ENCODE results near the gene APBB2.

The APBB2 gene

DNA sequence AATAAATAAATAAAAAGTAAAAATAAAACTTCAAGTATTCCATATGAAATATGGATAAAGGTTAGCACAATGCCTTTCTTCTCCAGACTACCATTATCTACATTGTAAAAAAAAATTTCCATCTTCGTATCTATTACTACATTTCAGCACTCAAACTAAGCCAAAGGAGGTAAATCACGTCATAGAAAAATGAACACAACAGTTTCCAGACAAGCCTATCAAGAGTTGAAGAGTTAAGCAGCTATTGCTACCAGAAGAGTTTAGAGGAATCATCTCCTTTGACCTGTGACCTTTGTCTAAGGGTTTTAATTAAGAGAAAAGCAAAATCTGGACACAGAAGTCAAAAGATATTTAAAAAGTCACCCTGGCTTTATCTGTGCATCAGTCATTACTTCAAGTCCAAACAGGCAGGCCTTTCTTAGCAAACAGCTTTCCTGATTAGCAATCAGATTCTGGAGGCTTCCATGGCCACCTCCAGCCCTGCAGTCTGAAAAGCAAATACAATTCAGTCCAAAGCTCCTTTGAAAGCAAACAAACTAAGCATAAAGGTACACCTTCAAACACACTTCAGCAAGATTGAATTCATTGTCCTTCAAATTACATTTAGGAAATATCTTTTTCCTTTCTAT lies 82.2 kb downstream of the APBB2 start:
- peak in 1 of 2 experiments; percentile 57 for DNase-seq

DNA sequence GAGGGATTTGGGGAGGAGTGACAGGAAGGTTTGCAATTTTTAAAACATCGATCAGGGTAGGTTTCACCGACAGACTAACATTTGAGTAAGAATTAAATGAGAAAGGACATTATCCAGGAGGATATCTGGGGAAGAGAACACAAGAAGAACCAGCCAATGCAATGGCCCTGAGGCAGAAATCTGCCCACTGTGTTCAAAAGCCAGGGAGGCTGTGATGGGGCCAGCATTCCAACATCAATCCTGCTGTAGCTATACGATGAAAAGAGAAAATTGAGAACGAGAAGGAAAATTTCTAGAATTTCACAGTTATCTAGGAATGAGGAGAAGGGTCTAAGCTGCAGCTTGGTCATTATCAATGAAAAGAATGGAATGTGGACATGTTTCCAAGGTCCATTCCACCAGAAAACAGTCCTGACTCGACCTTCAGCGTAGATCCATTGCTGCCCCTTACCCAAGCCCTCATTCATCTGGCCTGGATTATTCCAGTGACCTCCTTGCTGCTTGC lies 84.4 kb downstream of the APBB2 start:
- DNase-seq = no peak

DNA sequence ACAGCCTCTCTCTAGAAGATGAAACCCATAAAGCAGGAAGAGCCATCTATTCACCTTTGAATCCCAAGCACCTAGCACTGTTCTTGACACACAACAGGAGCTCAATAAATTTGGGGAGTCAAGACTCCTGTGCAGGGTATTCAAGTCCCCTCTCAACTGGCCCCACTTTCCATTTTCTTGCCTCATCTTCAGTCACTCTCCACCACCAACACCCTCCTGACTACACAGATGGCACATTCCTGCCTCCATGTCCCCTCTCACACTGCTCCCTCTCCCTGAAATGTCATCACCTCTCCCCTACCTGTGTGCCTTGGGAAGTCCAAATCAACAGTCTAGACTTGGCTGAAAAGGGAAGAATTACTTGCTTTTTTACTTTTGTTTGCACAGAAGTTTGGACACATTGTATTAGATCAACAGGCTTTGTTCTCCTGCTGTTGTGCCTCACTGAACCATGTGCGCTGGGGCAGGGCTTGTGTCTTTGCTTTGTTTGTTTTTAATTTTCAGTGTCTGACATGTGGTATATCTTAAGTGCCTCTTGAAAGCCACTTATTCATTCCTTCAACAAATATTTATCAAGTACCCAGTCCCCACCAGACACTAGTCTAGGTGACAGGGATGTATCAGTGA lies 85.1 kb downstream of the APBB2 start:
- DNase-seq = no peak

DNA sequence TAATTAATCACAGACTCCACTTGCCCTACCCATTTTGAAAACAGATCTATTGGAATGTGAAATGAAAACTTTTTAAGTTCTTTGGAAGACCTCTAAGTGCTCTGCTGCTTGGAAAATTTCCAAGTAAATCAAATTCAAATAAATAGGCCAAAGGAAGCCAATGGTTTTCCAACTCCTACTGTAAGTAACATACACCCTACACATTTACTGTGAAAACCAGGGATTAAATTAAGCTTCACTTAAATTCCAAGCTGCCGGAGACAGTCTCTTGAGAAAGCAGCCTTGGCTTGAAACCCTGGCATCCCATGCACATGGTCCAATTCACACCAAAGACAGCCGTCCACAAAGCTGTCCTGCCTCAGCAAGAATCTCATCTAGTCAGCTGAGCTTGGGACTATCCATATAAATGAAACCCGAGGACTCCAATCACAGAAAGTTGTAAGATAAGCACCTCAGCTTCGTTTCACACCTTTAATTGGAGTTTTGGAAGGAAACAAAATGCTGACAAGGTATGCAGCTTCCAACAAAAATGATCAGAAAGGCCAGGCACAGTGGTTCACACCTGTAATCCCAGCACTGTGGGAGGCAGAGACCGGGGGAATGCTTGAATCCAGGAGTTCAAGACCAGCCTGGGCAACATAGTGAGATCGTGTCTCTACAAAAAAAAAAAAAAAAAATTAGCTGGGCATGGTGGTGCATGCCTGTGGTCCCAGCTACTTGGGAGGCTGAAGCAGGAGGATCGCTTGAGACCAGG lies 88.6 kb downstream of the APBB2 start:
- DNase-seq = no peak

DNA sequence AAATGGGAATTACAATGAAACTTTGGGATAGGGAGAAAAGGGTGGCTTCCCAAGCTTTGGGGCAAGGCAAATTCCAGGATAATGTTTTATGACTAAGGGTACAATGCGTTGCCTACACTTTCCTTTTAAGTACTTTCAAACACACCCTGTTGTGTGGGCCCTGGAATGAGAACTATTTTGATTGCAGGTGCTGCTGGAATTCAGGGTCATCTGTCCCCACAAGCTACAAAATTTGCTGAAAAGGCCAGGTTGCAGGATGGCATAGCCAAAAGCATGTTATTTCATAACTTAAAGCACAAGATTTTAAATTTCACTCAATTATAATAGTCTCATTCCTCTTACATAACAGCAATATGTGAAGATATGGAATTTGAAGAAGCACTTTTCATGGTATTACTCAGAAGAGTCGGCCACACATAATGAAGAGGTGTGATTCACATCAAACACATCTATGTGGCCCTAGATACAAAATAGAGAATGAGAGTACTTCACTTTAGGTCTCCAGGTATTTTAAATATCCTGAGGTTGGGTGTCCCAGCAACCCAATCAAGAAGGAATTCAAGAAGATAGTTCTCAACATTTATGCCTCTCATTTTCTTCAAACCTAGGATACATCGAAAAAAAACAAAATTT lies 89.3 kb downstream of the APBB2 start:
- no peak for DNase-seq

DNA sequence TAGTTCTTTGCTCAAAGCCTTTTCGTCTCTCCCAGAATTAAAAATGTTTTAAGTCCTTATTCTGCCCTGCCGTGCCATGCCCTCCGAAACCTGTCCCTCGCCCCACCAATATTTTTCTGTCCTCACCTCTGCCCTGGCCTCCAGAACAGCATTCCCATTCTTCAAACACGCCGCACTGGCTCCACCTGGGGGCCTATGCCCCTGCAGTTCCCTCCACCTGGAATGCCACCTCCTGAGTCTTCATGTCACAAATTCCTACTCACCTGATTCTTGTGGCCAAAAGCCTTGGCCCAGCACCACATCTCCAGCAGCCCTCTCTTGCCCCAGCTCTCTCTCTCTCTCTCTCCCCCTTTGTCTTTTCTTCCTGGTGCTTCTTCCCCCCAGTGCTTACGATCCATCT lies 91.6 kb downstream of the APBB2 start:
- DNase-seq = no peak

DNA sequence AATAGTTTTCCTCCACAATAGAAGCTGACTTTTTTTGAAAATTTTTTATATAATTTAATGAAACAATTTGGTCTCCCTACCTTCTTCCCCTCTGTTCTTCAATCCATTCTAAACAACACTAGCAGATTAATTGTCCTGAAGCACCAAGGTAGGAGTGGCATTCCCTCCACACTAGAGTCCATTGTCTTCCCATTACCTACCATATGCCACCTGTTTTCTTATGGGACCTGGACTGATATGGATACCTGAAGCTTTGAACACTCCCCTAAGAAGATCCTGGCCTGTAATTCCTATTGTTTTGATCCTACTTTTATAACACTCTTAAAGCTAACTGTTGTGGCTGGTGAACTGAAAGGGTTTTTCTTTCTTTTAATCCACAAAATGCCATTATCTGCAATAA lies 92.0 kb downstream of the APBB2 start:
- DNase-seq = no peak

DNA sequence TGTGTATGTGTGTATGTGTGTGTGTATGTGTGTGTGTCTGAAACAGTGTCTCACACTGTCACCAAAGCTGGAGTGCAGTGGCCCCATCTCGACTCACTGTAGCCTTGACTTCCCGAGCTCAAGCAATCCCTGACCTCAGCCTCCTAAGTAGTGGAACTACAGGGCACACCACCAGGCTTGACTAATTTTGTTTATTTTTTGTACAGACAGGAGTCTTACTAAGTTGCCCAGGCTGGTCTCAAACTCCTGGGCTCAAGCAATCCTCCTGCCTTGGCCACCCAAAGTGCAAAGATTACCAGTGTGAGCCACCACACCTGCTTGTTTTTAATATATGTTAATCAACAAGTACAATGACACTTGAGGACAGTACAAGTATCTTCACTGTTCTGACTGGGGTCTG lies 92.4 kb downstream of the APBB2 start:
- no peak for DNase-seq

DNA sequence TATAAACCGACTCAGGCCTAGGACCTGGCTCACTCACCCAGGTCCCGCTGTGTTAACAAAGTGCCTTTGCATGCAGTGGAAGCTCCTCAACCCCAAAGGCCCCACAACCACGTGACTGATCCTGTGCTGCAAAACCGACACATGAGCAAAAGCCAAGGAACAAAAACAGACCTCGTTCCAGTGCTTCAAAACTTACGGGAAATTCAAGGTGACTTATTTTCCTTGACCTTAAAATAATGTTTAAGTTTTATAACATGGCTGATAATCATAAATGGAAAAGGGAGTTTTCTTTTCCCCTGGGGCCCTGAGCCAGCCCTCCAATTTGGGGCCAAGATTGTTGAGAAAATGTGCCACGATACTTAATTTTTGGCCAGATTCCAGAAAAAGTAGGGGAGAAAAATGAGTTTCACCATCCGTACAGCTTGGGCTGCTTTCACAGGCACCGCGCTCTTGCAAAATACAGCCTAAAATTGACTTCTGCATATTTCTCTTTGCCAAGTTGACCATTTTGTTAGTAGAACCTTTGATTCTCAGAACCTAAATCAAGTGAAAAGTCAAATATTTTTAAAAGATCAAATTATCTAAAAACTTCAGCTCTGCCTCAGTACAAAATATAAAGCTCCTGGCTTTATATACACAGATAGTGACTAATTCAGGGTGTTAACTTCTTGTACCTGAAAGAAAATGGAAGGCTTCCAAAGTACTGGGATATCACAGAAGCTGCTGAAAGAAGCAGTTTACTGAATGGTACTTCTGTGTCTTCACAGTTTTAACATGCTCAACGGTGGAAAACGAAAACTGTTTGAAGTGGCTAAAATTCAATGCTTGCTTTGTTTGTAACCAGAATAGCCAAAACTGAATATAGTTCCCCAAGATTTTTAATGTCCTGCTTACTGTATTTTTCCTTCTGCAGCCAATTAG lies 93.8 kb downstream of the APBB2 start:
- DNase-seq = no peak

DNA sequence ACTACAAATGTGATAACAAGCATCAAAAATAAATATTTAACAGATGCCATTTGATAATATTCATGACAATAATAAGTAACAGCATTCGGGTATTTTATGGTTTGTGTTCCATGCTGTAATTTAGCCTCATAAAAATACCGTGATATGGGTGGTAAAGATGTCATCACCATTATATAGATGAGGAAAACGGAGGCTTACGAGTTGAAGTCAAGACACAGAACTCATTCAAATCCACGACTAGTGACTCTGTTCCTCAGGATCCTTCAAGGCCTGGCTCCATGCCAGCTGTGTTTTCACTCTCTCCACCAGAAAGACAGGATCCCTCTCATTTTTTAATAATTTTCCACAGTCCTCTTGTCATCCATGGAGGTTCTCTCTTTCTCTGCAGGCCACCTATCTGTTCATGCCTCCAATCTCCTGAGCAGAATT lies 94.5 kb downstream of the APBB2 start:
- DNase-seq = no peak

DNA sequence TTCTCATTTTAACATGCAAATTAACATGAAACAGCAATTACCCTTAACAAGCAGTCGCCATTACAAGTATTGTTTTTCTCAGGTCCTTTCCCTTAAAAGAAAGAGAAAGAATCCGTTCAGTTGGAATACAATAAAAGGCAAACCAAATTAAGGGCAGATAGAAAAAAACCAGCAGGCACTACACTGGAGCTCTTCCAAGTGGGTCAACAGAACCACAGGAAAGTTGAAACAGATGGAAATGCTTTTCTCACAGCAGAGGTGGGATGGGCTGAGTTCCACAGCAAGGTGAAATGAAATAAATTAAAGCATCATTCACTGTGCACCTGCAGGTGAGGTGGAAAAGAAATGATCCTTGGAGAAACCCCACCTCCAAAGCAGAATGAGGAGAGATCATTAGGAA lies 102.6 kb downstream of the APBB2 start:
- peak in 1 of 2 experiments; percentile 68 for DNase-seq

DNA sequence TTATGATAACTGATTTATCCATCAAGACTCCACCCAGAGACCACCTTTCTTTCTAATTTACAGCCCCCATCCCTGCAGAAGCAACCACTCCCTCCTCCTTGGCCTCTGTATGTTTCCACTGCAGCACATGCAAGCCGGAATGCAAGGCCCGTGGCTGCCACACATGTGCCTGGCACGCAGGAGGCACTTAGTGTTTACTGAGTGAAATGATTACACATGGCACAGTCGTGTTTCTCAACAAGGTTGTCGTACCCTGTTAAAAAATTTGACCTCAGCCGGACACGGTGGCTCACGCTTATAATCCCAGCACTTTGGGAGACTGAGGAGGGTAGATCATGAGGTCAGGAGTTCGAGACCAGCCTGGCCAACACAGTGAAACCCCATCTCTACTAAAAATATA lies 104.3 kb downstream of the APBB2 start:
- DNase-seq = no peak

DNA sequence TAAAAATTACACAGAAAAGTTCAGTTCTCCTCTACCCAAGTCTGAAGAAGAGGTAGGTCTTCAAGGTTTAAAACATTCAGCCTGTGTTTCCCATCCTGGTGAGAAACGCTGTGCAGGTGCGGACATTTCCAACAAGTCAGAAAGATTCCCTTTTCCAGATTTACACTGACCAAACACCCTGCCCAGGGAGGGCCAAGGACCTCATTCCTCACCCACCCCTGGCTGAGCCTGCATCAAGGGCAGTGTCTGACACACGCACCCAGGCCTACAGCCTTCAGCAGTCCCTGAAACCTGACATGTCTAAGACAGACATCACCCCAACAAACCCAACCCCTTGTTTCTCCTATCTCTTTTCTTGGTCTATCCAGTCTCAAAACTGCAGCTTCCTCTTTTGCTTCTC lies 105.9 kb downstream of the APBB2 start:
- no peak for DNase-seq

DNA sequence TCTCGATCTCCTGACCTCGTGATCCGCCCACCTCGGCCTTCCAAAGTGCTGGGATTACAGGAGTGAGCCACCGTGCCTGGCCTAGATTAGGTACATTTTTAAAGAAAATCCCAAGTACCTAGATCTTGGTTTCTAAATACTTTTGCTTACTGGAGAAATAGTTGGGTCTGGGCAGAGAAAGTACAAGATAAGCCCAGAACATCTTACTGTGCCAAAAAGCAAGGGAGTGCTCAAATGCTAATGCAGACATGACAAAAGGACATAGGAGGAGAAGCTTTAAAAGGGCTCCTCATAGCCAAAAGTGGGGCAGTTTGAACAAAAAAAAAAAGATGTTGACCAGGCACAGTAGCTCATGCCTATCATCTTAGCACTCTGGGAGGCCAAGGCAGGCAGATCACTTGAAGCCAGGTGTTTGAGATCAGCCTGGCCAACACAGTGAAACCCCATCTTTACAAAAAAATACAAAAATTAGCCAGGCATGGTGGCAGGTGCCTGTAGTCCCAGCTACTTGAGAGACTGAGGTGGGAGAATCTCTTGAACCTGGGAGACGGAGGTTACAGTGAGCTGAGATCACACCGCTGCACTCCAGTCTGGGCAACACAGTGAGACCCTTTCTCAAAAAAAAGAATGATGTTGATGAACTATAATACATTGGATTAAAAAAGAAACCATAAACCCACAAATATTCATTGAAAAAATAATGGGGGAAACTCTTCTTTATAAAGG lies 107.5 kb downstream of the APBB2 start:
- no peak for DNase-seq

DNA sequence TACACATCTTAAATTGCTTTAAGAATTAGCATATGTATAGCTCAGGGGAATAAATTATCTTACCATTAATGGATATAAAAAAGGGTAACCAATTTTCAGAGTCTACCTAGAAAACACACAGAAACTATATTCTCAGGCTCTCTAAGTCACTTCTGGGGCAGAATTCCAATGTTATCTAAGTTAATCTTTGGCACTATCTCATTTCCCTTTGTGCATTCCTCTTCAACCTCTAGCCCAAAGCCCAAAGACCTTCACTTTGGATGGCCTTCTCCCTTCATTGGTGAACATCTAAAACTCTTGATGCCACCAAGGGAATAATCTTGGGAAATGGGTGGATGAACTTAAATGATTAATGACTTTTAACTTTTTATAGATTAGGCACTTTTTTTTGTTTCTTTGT lies 108.3 kb downstream of the APBB2 start:
- no peak for DNase-seq

DNA sequence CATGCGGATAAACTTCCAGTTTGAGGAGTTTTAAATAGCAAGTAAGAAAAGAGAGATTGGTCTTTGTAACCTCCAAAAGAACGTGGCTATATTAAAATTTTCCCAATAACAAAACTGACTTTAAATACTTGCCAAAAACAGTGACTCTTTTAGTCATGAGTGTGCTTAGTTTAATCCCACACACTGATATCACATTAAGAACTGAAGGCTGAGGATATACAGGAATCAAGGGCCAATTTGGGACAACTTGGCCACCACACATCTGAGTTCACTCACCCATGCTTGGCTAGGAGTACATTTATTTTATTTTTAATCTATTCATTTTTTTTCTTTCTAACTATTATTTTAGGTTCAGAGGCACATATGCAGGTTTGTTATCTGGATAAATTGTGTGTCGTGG lies 110.2 kb downstream of the APBB2 start:
- no peak for DNase-seq

DNA sequence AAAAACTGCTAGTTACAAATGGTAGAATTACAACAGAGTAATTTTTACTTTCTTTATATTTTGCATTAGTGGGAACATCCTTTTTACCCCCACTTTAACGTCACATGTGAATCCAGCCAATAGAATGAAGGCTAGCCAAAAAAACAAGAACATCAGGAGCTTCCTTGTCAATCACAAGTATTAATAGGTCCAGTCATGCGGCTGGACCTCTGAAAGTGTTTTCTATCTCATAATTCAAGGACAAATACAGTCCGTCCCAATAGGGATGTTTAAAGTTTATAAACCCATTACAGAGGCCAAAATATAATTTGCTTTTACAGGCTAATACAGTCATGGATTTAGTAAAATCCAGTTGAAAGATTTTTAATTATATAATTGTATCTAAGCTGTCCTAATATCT lies 110.7 kb downstream of the APBB2 start:
- no peak for DNase-seq

DNA sequence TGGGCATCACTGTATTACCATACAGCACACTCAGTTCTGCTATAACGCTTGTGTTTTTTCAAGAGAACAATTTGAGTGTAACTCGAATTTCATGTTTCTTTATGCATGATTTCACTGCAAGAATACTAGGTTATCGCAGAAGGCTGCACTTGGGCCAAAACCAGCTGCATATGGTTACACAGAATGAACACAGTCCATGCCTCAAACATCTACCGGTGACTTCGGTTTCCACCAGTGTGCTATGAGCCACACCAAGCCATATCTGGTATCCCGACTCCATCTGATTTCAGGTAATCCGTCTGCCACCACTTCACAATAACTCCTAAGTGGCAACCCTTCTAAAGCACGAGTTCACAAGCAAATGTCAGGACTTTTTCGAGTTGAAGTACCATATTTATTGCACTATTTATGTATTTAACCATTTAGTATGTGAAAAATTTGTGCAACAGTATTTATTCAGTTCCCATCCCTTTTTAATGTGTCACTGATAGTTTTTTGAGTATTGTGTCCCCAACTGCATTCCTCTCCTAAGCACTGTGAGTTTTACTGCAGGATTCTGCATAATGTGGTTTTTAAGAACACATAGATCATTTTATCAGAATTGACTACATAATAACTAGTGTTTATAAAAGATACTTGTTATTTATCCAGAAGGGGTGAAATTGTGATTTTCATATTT lies 111.8 kb downstream of the APBB2 start:
- peak in 1 of 2 experiments; percentile 22 for DNase-seq

DNA sequence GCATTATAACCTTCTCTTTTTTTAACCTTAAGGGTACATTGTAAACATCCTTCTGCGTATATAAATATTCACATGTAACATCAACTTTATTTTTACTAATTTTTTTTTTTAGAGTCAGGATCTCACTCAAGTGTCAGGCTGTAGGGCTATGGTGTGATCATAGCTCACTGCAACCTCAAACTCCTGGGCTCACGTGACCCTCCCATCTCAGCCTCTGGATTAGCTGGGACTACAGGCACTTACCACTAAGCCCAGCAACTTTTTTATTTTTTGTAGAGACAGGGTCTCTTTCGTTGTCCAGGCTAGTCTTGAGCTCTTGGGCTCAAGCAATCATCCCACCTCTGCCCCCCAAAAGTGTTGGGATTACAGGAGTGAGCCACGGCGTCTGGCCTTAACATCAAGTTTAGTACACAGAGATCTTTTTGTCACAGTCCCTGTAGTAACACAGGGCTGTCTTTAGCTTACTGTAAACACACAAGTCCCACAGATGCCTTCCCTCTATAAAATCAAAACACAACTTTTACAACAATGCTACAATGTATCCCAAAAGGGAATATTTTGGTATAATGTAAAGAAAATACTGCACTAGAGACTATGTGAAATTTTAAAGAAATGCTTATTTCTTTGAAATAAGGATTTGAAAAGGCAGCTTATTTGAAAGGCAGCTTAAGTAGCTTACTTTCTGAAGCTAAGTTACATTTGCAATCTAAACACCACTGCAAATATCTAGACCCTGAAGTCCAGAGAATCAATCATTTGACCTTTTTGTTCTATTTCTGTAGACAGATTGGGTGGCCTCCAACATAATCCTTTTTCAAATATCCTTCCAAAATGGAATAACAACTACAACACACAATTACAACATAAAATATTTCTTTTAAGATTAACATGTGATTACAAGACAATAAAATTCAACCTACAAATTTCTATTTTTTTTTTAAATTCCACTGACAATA lies 116.0 kb downstream of the APBB2 start:
- no peak for DNase-seq

DNA sequence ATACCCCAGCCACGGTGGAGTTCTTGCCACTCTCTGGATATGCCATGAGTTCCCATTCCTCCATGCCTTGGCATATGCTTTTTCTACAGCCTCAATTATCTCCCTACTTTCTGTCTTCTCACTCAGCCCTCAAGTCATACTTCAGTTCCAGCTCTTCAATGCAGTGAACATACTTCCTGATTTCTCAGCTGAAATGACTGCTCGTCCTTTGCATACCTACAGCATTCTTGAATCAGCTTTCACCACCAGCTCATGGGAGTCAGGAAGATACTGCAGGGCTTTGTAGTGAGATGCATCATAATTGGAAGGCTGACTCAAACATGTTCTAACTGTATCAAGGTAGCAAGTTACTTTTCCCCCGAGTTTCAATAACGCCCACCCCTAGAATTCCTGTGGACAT lies 118.4 kb downstream of the APBB2 start:
- no peak for DNase-seq
